ENCODE measurements around the gene SEMA4G. TPM values are rescaled to one million over a fixed set of nuclear protein-coding genes. Genes with fewer than 3 reads are reported as not detected.

Gene SEMA4G, protein sequence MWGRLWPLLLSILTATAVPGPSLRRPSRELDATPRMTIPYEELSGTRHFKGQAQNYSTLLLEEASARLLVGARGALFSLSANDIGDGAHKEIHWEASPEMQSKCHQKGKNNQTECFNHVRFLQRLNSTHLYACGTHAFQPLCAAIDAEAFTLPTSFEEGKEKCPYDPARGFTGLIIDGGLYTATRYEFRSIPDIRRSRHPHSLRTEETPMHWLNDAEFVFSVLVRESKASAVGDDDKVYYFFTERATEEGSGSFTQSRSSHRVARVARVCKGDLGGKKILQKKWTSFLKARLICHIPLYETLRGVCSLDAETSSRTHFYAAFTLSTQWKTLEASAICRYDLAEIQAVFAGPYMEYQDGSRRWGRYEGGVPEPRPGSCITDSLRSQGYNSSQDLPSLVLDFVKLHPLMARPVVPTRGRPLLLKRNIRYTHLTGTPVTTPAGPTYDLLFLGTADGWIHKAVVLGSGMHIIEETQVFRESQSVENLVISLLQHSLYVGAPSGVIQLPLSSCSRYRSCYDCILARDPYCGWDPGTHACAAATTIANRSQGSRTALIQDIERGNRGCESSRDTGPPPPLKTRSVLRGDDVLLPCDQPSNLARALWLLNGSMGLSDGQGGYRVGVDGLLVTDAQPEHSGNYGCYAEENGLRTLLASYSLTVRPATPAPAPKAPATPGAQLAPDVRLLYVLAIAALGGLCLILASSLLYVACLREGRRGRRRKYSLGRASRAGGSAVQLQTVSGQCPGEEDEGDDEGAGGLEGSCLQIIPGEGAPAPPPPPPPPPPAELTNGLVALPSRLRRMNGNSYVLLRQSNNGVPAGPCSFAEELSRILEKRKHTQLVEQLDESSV
- total RNA-seq (2016; rRNA removed; fragmentation: Illumina TruSeq; extraction: Trizol) (42.9 and 46.2 TPM in 2 replicates), polyA plus RNA-seq (2011; rRNA removed) (207 and 236 TPM in 2 replicates), polyA minus RNA-seq (2011; rRNA and poly(A)+ RNA removed; ENCODE audit: low replicate concordance) (0.84 and 364 TPM in 2 replicates), Bru-seq, nascent RNA (percentile 89 among the genes with signal in this experiment), BruChase-seq, experiment 1, labeled RNA remaining after a 6-hour chase (percentile 93 among the genes with signal in this experiment), BruChase-seq, experiment 2, labeled RNA remaining after a 2-hour chase (percentile 93 among the genes with signal in this experiment)
- total RNA-seq (2016; cell fraction: cytosol; rRNA removed; fragmentation: Illumina TruSeq; extraction: Trizol; ENCODE audit: low read depth) = 16.2 and 18.7 TPM in 2 replicates
- total RNA-seq (2016; cell fraction: insoluble cytoplasmic fraction; rRNA removed; fragmentation: Illumina TruSeq; extraction: Trizol) = 33.8 and 43.7 TPM in 2 replicates
- total RNA-seq (2016; cell fraction: membrane; rRNA removed; fragmentation: Illumina TruSeq; extraction: Trizol) = 46.0 and 52.4 TPM in 2 replicates
- 54.5 and 68.3 TPM in 2 replicates for total RNA-seq (2016; cell fraction: nucleus; rRNA removed; fragmentation: Illumina TruSeq; extraction: Trizol)
- polyA plus RNA-seq (2011; cell fraction: cytosol; rRNA removed) = 169 and 172 TPM in 2 replicates
- 405 and 408 TPM in 2 replicates for polyA plus RNA-seq (2011; cell fraction: nucleus; rRNA removed)
- polyA plus RNA-seq (2012) = 154 and 177 TPM in 2 replicates
- 29.3 and 33.1 TPM in 2 replicates for polyA plus RNA-seq (2016; cell fraction: cytosol; fragmentation: Illumina TruSeq; extraction: Trizol; ENCODE audit: low read depth)
- polyA plus RNA-seq (2016; cell fraction: insoluble cytoplasmic fraction; fragmentation: Illumina TruSeq; extraction: Trizol; ENCODE audit: low read depth) = 87.9 and 114 TPM in 2 replicates
- 97.4 TPM in 2 replicates for polyA plus RNA-seq (2016; cell fraction: membrane; fragmentation: Illumina TruSeq; extraction: Trizol; ENCODE audit: low read depth)
- 269 and 299 TPM in 2 replicates for polyA plus RNA-seq (2016; cell fraction: nucleus; fragmentation: Illumina TruSeq; extraction: Trizol; ENCODE audit: insufficient read depth, low read depth)
- polyA minus RNA-seq (2011; cell fraction: cytosol; rRNA and poly(A)+ RNA removed) = 105 and 111 TPM in 2 replicates
- polyA minus RNA-seq (2011; cell fraction: nucleus; rRNA and poly(A)+ RNA removed) = 100 and 101 TPM in 2 replicates
- long read RNA-seq, experiment 1, transcript SEMA4G-212 (2 exons, 1,171 nt) = major isoform, 8 of 20 reads
- long read RNA-seq, experiment 1, partial matches to known transcripts = 0 of 20 reads
- long read RNA-seq, experiment 1, other reads (novel, unspliced or antisense) = 12 of 20 reads
- long read RNA-seq, experiment 2, full-length matches to known transcripts = 28 of 191 reads
- long read RNA-seq, experiment 2, partial matches to known transcripts = 86 of 191 reads
- long read RNA-seq, experiment 2, other reads (novel, unspliced or antisense) = 77 of 191 reads

- ChIA-PET POLR2A (interaction anchor here (0.6 to 12.6 kb wide), 13 partner anchors 11 to 596 kb away, joined by 3 to 277 read pairs (median 4); partner anchors contain the start of genes KAZALD1, LZTS2, MRPL43 and TWNK), CTCF (ENCODE audit: low intra/inter-chr PET ratio, low total read pairs) (interaction anchor here (0.8 to 1.5 kb wide), 4 partner anchors 16 to 45 kb away, joined by 3 to 8 read pairs (median 4); no protein-coding TSS in a partner anchor)
- Histone ChIP-seq H3K27ac (ENCODE audit: extremely low read length, insufficient read depth, low read length) (peak within 1 kb of the TSS; percentile 96), H4K20me1 (ENCODE audit: insufficient read depth, low read length) (no peaks in the 10 kb centered on the region), H3K4me3 (replicated peaks in 1 of 3; ENCODE audit: insufficient read depth in 1 of 3, low read depth in 2 of 3, low read length in 3 of 3) (peak within 1 kb of the TSS; percentile 84 to 96 (median 94)), H3K4me2 (ENCODE audit: low read depth, low read length) (peak within 1 kb of the TSS; percentile 99), H3K27me3 (ENCODE audit: control insufficient read depth in 1 of 2, insufficient read depth in 2 of 2, low read length in 2 of 2) (no peaks in the 10 kb centered on the region; a peak in 1 of 5 replicates), H3K79me2 (ENCODE audit: insufficient read depth, low read length) (peaks cover 45% of the 10 kb centered on the region), H2AFZ (ENCODE audit: low read length) (no peak within 1 kb of the TSS), H3K9me3 (ENCODE audit: low read length) (no peaks in the 10 kb centered on the region), H3K36me3 (replicated peaks in 1 of 2; ENCODE audit: control insufficient read depth in 1 of 2, insufficient read depth in 2 of 2, low read length in 2 of 2) (peaks cover 13 to 23% of the 10 kb centered on the region in 2 experiments), H3K4me1 (ENCODE audit: insufficient read depth, low read length) (peaks cover 88% of the 10 kb centered on the region), H3K9ac (ENCODE audit: insufficient read depth, low read depth, low read length) (peak within 1 kb of the TSS; percentile 90)
- TSS peak; percentile 68 for BruUV-seq (replicated peaks)
- DNase-seq (ENCODE audit: low spot score) = peak; percentile 80
- intact Hi-C loops (cut with micrococcal nuclease; ENCODE audit: unreplicated experiment) = loop anchor here (2.0 kb wide), 1 partner anchor 43 kb away; no protein-coding TSS in a partner anchor
- in situ Hi-C loops (cut with HindIII; ENCODE audit: extremely low pct_ligation_motif_present, low pct_unique_long_range_greater_than_20kb) = no loop called here
- peak; percentile 36 for FAIRE-seq
- 0% methylated on average over 6 of the region's 70 CpGs for WGBS (ENCODE audit: low lambda C conversion rate)
- ATAC-seq = peak; percentile 69
- TF ChIP-seq SAP130 (CRISPR knock-in tag; IDR thresholded peaks at IDR 0.05; ENCODE audit: low read depth) (peak; percentile 56), RORA (CRISPR knock-in tag; IDR thresholded peaks at IDR 0.05) (no peak), RBFOX2 (IDR thresholded peaks at IDR 0.05; ENCODE audit: low read depth, low read length) (peak; percentile 98), ZFP90 (CRISPR knock-in tag; IDR thresholded peaks at IDR 0.05; ENCODE audit: borderline replicate concordance) (peak; percentile 67; the same call in 1 of the 2 replicates), ZFY (CRISPR knock-in tag; IDR thresholded peaks at IDR 0.05) (peak; percentile 82), ZNF607 (CRISPR knock-in tag; IDR thresholded peaks at IDR 0.05; ENCODE audit: borderline replicate concordance) (peak; percentile 56), CSRNP1 (CRISPR knock-in tag; IDR thresholded peaks at IDR 0.05) (peak; percentile 64; the same call in 1 of the 2 replicates), ZNF704 (CRISPR knock-in tag; IDR thresholded peaks at IDR 0.05; ENCODE audit: borderline replicate concordance) (no peak), ZBTB42 (CRISPR knock-in tag; IDR thresholded peaks at IDR 0.05) (no peak), FOXA1 (IDR thresholded peaks at IDR 0.05) (no peak), FOXA1 (CRISPR knock-in tag; IDR thresholded peaks at IDR 0.05) (no peak)
Measured at GRCh38 chr10:100969187-100970075, at the start of gene SEMA4G. Gene SEMA4G (plus strand): TSS chr10:100969504. CDS start chr10:100972913, 3,409 bp downstream.
